ENCODE measurements around the gene LCLAT1.

DNA sequence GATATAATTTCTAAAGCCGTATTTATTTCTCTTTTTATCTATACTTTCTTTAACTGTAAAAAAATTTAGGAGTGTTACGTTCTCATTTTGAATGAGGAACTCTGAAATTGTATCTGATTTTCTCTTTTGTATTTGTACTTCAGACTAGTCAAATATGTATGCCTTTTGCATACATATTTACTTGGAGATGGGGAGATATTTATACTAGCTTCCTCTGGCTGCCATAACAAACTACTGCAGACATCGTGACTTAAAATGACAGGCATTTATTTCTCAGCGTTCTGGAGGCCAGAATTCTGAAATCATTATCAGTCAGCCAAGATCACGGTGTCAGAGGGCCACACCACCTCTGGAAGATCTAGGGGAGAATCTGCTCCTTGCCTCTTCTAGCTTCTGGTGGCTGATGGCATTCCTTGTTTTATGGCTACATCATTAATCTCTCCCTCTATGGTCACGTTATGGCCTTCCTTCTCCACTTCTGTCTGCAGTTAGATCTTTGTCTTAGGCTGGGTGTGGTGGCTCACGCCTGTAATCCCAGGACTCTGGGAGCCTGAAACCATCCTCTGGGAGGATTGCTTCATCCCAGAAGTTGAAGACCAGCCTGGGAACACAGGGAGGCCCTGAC, 8.2 kb downstream of the LCLAT1 start:
- TF ChIP-seq, protein P1, sequence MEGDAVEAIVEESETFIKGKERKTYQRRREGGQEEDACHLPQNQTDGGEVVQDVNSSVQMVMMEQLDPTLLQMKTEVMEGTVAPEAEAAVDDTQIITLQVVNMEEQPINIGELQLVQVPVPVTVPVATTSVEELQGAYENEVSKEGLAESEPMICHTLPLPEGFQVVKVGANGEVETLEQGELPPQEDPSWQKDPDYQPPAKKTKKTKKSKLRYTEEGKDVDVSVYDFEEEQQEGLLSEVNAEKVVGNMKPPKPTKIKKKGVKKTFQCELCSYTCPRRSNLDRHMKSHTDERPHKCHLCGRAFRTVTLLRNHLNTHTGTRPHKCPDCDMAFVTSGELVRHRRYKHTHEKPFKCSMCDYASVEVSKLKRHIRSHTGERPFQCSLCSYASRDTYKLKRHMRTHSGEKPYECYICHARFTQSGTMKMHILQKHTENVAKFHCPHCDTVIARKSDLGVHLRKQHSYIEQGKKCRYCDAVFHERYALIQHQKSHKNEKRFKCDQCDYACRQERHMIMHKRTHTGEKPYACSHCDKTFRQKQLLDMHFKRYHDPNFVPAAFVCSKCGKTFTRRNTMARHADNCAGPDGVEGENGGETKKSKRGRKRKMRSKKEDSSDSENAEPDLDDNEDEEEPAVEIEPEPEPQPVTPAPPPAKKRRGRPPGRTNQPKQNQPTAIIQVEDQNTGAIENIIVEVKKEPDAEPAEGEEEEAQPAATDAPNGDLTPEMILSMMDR (IDR thresholded peaks at IDR 0.05): no peak
- TF ChIP-seq POLR2AphosphoS5 (IDR thresholded peaks at IDR 0.05) (no peak), POLR2A (IDR thresholded peaks at IDR 0.05) (no peak), EP300 (IDR thresholded peaks at IDR 0.05) (no peak)

Data from upper lobe of left lung (tissue), 4 donors.